GM18909 (cell line): ENCODE measurements around the gene COL11A1.
"Not testable (repeated sequence)": the region's sequence is repeated elsewhere in the genome, so short reads cannot be mapped to it uniquely, and the experiment has no call there.

Source experiments
- ATAC-seq: cut with Tn5 transposase; IDR thresholded peaks from one replicate; pipeline ENCODE4 v1.9.1; 2021; ENCODE audit warnings: mild to moderate bottlenecking; ENCODE audit not compliant: unreplicated experiment, poor library complexity

COL11A1 gene

GRCh38 chr1:103108376-103109150 lies at the start of gene COL11A1:
TSS of gene COL11A1 (minus strand) at chr1:103108522. CDS start at chr1:103108178, 344 bp downstream.
- no peak for ATAC-seq

GRCh38 chr1:103156966-103157365 lies 48.6 kb upstream of the COL11A1 start:
- no peak for ATAC-seq

GRCh38 chr1:103146166-103146565 lies 37.8 kb upstream of the COL11A1 start:
- no peak for ATAC-seq

- ATAC-seq: no peak
These were observed 37.1 kb upstream of the COL11A1 start for GRCh38 chr1:103145449-103145848.

GRCh38 chr1:103144681-103145080 lies 36.4 kb upstream of the COL11A1 start:
- no peak for ATAC-seq

- no peak for ATAC-seq
These were observed 34.1 kb upstream of the COL11A1 start for GRCh38 chr1:103142461-103142860.

GRCh38 chr1:103129796-103130195 lies 21.5 kb upstream of the COL11A1 start:
- ATAC-seq: no peak

GRCh38 chr1:103129255-103129654 lies 20.9 kb upstream of the COL11A1 start:
- no peak for ATAC-seq

GRCh38 chr1:103128256-103128655 lies 19.9 kb upstream of the COL11A1 start:
- not testable (repeated sequence) for ATAC-seq

GRCh38 chr1:103125219-103125618 lies 16.9 kb upstream of the COL11A1 start:
- no peak for ATAC-seq

- no peak for ATAC-seq
These were observed 14.8 kb upstream of the COL11A1 start for GRCh38 chr1:103122983-103123720.

GRCh38 chr1:103120981-103121380 lies 12.7 kb upstream of the COL11A1 start:
- no peak for ATAC-seq

- ATAC-seq: no peak
These were observed 4.2 kb upstream of the COL11A1 start for GRCh38 chr1:103112546-103112945.

- ATAC-seq: no peak
These were observed 3.6 kb upstream of the COL11A1 start for GRCh38 chr1:103111926-103112325.

- no peak for ATAC-seq
These were observed 2.4 kb upstream of the COL11A1 start for GRCh38 chr1:103110701-103111100.

GRCh38 chr1:103109311-103109920 lies 1.1 kb upstream of the COL11A1 start:
- no peak for ATAC-seq

- ATAC-seq: no peak
These were observed 464 bp downstream of the COL11A1 start for GRCh38 chr1:103107741-103108375.

GRCh38 chr1:103106426-103107341 lies 1.6 kb downstream of the COL11A1 start:
- peak; percentile 89 for ATAC-seq

- ATAC-seq: no peak
These were observed 6.9 kb downstream of the COL11A1 start for GRCh38 chr1:103101399-103101798.

- no peak for ATAC-seq
These were observed 19.1 kb downstream of the COL11A1 start for GRCh38 chr1:103089221-103089620.
